Colonic mucosa (tissue), 4 donors: ENCODE measurements around the gene MESP1. TPM values are rescaled to one million over a fixed set of nuclear protein-coding genes. Genes with fewer than 3 reads are reported as not detected.
"Not testable (repeated sequence)": the region's sequence is repeated elsewhere in the genome, so short reads cannot be mapped to it uniquely, and the experiment has no call there.

Experiments
- DNase-seq: peaks from one replicate; pipeline ENCODE4 v3.0.0-alpha.2; 2020
- H3K27ac ChIP-seq: fragments of 200-600 bp; one replicate; pipeline ENCODE4 v1.8.0; 2021
- H3K27me3 ChIP-seq: fragments of 200-600 bp; one replicate; pipeline ENCODE4 v1.8.0; 2021
- H3K36me3 ChIP-seq: fragments of 200-600 bp; one replicate; pipeline ENCODE4 v1.8.0; 2021
- H3K4me1 ChIP-seq: fragments of 200-600 bp; one replicate; pipeline ENCODE4 v1.8.0; 2021; ENCODE audit warnings: mild to moderate bottlenecking
- H3K4me3 ChIP-seq: fragments of 200-600 bp; one replicate; pipeline ENCODE4 v1.8.0; 2021
- H3K9ac ChIP-seq, 2 donors: one replicate each; pipeline ENCODE4 v1.7.0; 2013; ENCODE audit warnings: control low read depth in 2 of 2, low read depth in 2 of 2, low read length in 2 of 2
- H3K9me3 ChIP-seq: fragments of 200-600 bp; one replicate; pipeline ENCODE4 v1.8.0; 2021
- intact Hi-C: fragments of 100-400 bp; cut with DNase I; formaldehyde crosslinking; loops from one replicate; pipeline ENCODE4 v1.14.1; 2022
- total RNA-seq, 2 donors: library from RNA; stranded (reverse); fragmentation: NEBNext Ultra II Directional in 1 of 2; extraction: Animal tissue kit (Norgen Biotek cat#: 25700) in 1 of 2; gene quantifications; one replicate each; pipeline ENCODE4 v1.2.1, GENCODE V29; 2021
- TF ChIP-seq, protein P1 (sequence below): fragments of 200-600 bp; IDR thresholded peaks from one replicate; pipeline ENCODE4 v1.8.0; 2022; ENCODE audit warnings: antibody characterized with exemption, mild to moderate bottlenecking
- donor health status: healthy.
- donor health status: DM: no; HTN: no; CAD: no.
- donor health status: DM: no; HTN: no; CAD: no.

The MESP1 gene
- total RNA-seq, 2 donors from 2014 or later = 10.5 to 11.1 TPM

DNA sequence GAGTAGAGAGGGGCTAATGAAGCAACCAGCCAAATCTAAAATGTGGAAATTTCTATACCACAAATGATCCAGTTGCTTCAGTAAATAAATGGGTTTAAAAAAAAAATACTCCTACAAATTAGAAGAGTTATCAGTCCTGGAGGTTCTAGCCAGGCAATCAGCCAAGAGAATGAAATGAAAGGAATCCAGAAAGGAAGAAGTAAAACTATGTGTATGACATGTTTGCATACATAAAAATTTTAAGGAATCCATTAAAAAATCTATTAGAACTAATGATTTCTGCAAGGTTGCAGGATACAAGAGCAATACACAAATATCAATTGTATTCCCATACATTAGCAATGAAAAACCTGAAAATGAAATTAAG lies 34.7 kb upstream of the MESP1 start:
- peak overlapping the region; percentile 93 for H3K27ac ChIP-seq
- H3K4me1 ChIP-seq = peaks cover 23% of the 10 kb centered on the region
- no peak for DNase-seq
- H3K9ac ChIP-seq = no peak overlapping the region
- TF ChIP-seq, protein P1, sequence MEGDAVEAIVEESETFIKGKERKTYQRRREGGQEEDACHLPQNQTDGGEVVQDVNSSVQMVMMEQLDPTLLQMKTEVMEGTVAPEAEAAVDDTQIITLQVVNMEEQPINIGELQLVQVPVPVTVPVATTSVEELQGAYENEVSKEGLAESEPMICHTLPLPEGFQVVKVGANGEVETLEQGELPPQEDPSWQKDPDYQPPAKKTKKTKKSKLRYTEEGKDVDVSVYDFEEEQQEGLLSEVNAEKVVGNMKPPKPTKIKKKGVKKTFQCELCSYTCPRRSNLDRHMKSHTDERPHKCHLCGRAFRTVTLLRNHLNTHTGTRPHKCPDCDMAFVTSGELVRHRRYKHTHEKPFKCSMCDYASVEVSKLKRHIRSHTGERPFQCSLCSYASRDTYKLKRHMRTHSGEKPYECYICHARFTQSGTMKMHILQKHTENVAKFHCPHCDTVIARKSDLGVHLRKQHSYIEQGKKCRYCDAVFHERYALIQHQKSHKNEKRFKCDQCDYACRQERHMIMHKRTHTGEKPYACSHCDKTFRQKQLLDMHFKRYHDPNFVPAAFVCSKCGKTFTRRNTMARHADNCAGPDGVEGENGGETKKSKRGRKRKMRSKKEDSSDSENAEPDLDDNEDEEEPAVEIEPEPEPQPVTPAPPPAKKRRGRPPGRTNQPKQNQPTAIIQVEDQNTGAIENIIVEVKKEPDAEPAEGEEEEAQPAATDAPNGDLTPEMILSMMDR = no peak
- intact Hi-C loops = no loop called here
- no peaks in the 10 kb centered on the region for H3K27me3 ChIP-seq
- H3K4me3 ChIP-seq = no peak overlapping the region
- no peaks in the 10 kb centered on the region for H3K36me3 ChIP-seq
- no peaks in the 10 kb centered on the region for H3K9me3 ChIP-seq

DNA sequence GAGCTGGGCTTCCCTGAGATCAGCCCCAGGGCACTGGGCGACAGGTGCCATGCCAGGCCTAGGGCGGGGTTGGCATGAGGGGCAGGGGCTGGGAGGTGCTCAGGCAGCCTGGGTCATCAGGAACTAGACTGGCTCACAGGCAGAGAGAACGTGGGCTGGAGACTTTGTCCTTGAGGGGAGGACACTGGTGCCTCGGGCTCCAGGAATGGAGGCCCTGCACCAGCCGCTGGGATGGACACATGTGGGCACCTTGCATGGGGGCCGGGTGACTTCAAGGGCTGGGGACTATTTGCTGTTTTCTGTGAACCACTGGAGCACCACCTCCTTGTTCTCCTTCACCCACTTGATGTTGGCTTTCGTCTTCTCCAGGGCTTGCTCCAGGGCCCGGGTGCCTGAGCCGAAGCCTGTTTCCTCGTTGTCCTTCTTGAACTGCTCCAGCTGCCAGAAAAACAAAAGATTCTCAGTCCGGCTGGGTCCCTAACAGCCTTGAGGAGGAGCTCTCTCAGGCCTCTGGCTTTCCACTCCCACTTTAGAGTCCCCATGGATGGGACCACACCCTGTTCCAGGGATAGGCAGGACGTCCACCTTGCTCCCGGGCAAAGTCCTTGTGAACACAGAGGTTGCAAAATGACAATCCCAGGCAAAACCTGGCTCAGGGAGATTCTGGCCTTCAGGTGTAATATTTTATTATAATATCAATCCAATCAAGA lies 34.2 kb upstream of the MESP1 start:
- Histone ChIP-seq H3K36me3 (no peaks in the 10 kb centered on the region), H3K27ac (peak overlapping the region; percentile 93), H3K4me3 (no peak overlapping the region), H3K9ac (peak overlapping the region; percentile 46 to 73), H3K9me3 (no peaks in the 10 kb centered on the region), H3K4me1 (peaks cover 28% of the 10 kb centered on the region), H3K27me3 (no peaks in the 10 kb centered on the region)
- DNase-seq = peak; percentile 92
- intact Hi-C loops = no loop called here
- TF ChIP-seq, protein P1 = no peak

DNA sequence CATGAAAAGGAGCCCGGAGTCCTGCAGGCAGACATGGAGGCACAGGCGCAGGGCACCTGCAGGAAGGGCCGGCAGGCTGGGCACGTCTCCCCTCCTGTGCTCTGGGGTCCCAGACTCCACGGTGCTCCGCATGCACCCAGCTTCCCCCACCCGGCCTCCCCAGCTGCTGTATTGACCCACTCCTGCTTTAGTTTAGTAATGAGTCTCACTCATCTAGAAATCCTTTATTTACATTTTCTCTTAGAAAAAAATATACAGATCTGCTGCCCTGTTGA lies 33.6 kb upstream of the MESP1 start:
- no peaks in the 10 kb centered on the region for H3K27me3 ChIP-seq
- no peak for DNase-seq
- H3K36me3 ChIP-seq = no peaks in the 10 kb centered on the region
- peaks cover 28% of the 10 kb centered on the region for H3K4me1 ChIP-seq
- no peak overlapping the region for H3K4me3 ChIP-seq
- TF ChIP-seq, protein P1 = no peak
- intact Hi-C loops = no loop called here
- H3K27ac ChIP-seq = peak overlapping the region; percentile 93
- H3K9ac ChIP-seq = peak overlapping the region; percentile 6 to 73
- no peaks in the 10 kb centered on the region for H3K9me3 ChIP-seq

DNA sequence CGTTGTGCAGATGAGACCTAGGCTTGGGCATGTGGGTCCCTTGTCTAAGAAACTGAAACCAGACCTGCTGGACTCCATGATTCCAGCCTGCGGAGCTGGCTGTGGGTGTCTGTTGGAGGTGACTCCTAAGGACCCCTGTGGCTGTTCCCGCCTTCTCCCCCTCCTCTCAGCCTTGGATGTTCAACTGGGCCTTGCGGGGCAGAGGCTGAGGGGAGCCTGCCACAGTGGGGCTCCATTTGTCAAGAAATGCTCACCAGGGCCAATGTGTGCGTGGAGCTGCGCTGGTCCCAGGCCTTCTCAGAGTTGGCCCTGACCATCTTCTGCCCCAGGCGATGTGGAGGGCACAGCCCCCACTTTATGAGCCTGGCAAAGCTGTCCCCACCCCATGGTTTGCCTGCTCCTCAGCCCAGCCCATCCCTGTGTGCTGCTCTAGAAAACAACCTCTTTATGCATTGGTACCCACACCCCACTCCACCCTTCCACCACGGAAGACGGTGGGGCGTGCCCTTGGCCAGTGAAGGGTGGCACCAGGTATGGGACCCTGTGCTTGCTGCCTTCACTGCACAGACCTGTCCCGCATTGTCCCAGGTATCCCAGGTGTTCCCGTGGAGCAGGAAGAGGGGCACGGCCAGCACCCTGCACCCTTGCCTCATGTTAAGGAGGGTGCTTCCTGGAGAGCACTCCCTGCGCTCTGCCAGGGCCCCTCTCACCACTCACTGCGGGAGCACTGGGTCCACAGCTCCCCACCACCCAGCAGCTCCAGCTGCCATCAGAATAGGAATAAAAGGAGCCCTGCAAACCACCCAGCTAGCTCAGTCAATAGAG lies 33.0 kb upstream of the MESP1 start:
- Histone ChIP-seq H3K27me3 (no peaks in the 10 kb centered on the region), H3K27ac (peak overlapping the region; percentile 93), H3K9ac (peak overlapping the region; percentile 6 to 73), H3K4me3 (no peak overlapping the region), H3K9me3 (no peaks in the 10 kb centered on the region), H3K36me3 (no peaks in the 10 kb centered on the region), H3K4me1 (peaks cover 28% of the 10 kb centered on the region)
- intact Hi-C loops = no loop called here
- peak; percentile 86 for DNase-seq
- TF ChIP-seq, protein P1 = no peak

DNA sequence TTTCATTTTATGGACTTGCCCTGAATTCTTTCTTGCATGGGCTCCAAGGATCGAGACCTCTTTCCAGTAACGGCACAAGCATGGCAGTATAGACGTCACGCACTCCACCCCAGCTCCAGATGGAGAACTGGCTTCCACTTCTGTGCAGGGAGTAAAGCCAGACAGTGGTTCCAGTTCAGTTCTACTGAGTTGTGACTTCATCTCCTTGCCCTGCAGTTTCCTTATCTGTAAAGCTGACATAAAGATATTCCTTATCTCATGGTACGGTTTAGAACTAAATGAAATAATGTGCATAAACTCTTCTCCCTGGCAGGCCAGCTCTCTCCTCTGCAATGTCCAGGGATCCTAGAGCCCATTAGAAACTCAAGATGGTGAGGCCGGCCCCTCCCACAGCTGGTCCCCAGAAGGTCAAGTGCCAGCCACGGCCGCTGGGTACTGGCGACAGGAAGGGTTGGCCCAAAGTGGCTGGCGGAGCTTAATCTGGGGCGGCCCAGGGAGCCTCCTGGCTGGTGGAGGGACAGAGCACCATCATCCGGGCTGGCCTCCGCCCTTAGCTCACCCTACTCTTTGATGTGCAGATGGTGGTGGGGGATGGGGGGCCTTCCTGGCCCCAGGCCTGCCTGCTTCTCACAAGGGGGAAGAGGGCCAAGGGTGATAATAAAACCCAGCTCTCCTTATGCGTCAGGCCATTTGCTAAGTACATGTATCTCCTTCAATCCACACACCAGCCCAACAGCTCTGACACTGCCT lies 32.2 kb upstream of the MESP1 start:
- Histone ChIP-seq H3K9ac (peak overlapping the region in 1 of 2 donors; percentile 73), H3K9me3 (no peaks in the 10 kb centered on the region), H3K27me3 (no peaks in the 10 kb centered on the region), H3K4me3 (no peak overlapping the region), H3K36me3 (no peaks in the 10 kb centered on the region), H3K27ac (peak overlapping the region; percentile 93), H3K4me1 (peaks cover 28% of the 10 kb centered on the region)
- TF ChIP-seq, protein P1 = no peak
- intact Hi-C loops = no loop called here
- peak; percentile 50 for DNase-seq

DNA sequence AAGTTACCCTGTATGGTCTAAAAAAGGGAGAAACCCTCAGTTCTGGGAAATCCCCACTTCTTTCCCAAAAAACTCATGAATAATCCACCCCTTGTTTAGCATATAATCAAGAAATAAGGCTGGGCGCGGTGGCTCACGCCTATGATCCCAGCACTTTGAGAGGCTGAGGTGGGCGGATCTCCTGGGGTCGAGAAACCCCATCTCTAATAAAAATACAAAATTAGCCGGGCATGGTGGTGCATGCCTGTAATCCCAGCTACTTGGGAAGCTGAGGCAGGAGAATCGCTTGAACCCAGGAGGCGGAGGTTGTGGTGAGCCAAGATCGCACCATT lies 31.5 kb upstream of the MESP1 start:
- H3K27me3 ChIP-seq, H3K36me3 ChIP-seq, H3K4me3 ChIP-seq, H3K9me3 ChIP-seq, H3K9ac ChIP-seq, DNase-seq, intact Hi-C loops: not testable (repeated sequence)
- Histone ChIP-seq H3K4me1 (peaks cover 28% of the 10 kb centered on the region), H3K27ac (peak overlapping the region; percentile 93)
